Urothelium cell line (cell line): ENCODE results near the gene GTF3C1.

Experiments used
- DNase-seq: peaks from one replicate; pipeline ENCODE4 v3.0.0; 2011; ENCODE audit warnings: low spot score, mixed read lengths
- FAIRE-seq: peaks from 2 replicates; lab custom pipeline; 2011; peaks lifted over from hg19 to GRCh38; lab: Jason Lieb, UNC

Gene GTF3C1

GRCh38 chr16:27520982-27521673, 28.6 kb downstream of the GTF3C1 start:
- DNase-seq: no peak
- no peak for FAIRE-seq

- DNase-seq: no peak
- FAIRE-seq: no peak
Measured at GRCh38 chr16:27518226-27518625, 31.5 kb downstream of the GTF3C1 start.

GRCh38 chr16:27517664-27518063, 32.0 kb downstream of the GTF3C1 start:
- DNase-seq: no peak
- FAIRE-seq: no peak

- no peak for FAIRE-seq
Measured at GRCh38 chr16:27516365-27516764, 33.3 kb downstream of the GTF3C1 start.

GRCh38 chr16:27515874-27516353, 33.8 kb downstream of the GTF3C1 start:
- no peak for FAIRE-seq
- peak; percentile 53 for DNase-seq

More at GRCh38 chr16:27516365-27516764, 33.3 kb downstream of the GTF3C1 start:
- DNase-seq: no peak

GRCh38 chr16:27514806-27515205, 34.9 kb downstream of the GTF3C1 start:
- FAIRE-seq: no peak

GRCh38 chr16:27511657-27512448, 37.9 kb downstream of the GTF3C1 start:
- FAIRE-seq (no peak), DNase-seq (no peak)

More at GRCh38 chr16:27514806-27515205, 34.9 kb downstream of the GTF3C1 start:
- no peak for DNase-seq

GRCh38 chr16:27508476-27508875, 41.2 kb downstream of the GTF3C1 start:
- FAIRE-seq: no peak
- DNase-seq: no peak

GRCh38 chr16:27506771-27507170, 42.9 kb downstream of the GTF3C1 start:
- no peak for FAIRE-seq
- DNase-seq: no peak

GRCh38 chr16:27505297-27506236, 44.1 kb downstream of the GTF3C1 start:
- no peak for FAIRE-seq
- no peak for DNase-seq

- FAIRE-seq: no peak
- DNase-seq: no peak
Measured at GRCh38 chr16:27503662-27504061, 46.1 kb downstream of the GTF3C1 start.

- no peak for FAIRE-seq
- DNase-seq: no peak
Measured at GRCh38 chr16:27500801-27501200, 48.9 kb downstream of the GTF3C1 start.

GRCh38 chr16:27499659-27500055, 50.1 kb downstream of the GTF3C1 start:
- no peak for DNase-seq
- no peak for FAIRE-seq

GRCh38 chr16:27498916-27499658, 50.6 kb downstream of the GTF3C1 start:
- FAIRE-seq (no peak), DNase-seq (no peak)

- FAIRE-seq (no peak), DNase-seq (no peak)
Measured at GRCh38 chr16:27498031-27498825, 51.5 kb downstream of the GTF3C1 start.

- DNase-seq (no peak), FAIRE-seq (no peak)
Measured at GRCh38 chr16:27495191-27495590, 54.5 kb downstream of the GTF3C1 start.

GRCh38 chr16:27492588-27492979, 57.1 kb downstream of the GTF3C1 start:
- FAIRE-seq (no peak), DNase-seq (no peak)

GRCh38 chr16:27491894-27492587, 57.7 kb downstream of the GTF3C1 start:
- no peak for FAIRE-seq

GRCh38 chr16:27489906-27490305, 59.8 kb downstream of the GTF3C1 start:
- no peak for DNase-seq
- FAIRE-seq: no peak

More at GRCh38 chr16:27491894-27492587, 57.7 kb downstream of the GTF3C1 start:
- DNase-seq: no peak
